ENCODE data around the gene SENP6. TPM values are rescaled to one million over a fixed set of nuclear protein-coding genes. Genes with fewer than 3 reads are reported as not detected.
"Not testable (repeated sequence)": the region's sequence is repeated elsewhere in the genome, so short reads cannot be mapped to it uniquely, and the experiment has no call there.

The SENP6 gene
- total RNA-seq, 2 donors from 2014 or later, result 54.6 to 59.8 TPM

GRCh38 chr6:75643173-75643572 is 41.5 kb downstream of the SENP6 start:
- no peak for DNase-seq (ENCODE audit: low spot score)
- no peak for TF ChIP-seq CTCF (IDR thresholded peaks at IDR 0.05)
- no peaks in the 10 kb centered on the region for H3K4me1 ChIP-seq
- H3K36me3 ChIP-seq, result peaks cover 10% of the 10 kb centered on the region
- H3K27me3 ChIP-seq, result no peaks in the 10 kb centered on the region
- no peaks in the 10 kb centered on the region for H3K9me3 ChIP-seq
- H3K4me3 ChIP-seq, result no peak overlapping the region
- H3K27ac ChIP-seq, result no peak overlapping the region

- H3K36me3 ChIP-seq, result peaks cover 38% of the 10 kb centered on the region
- no peak for DNase-seq (ENCODE audit: low spot score)
- no peak overlapping the region for H3K4me3 ChIP-seq
- H3K9me3 ChIP-seq, result no peaks in the 10 kb centered on the region
- no peak overlapping the region for H3K27ac ChIP-seq
- H3K4me1 ChIP-seq, result no peaks in the 10 kb centered on the region
- no peaks in the 10 kb centered on the region for H3K27me3 ChIP-seq
- TF ChIP-seq CTCF (IDR thresholded peaks at IDR 0.05), result no peak
Observed at GRCh38 chr6:75656479-75656878, 54.8 kb downstream of the SENP6 start.

- Histone ChIP-seq H3K9me3 (no peaks in the 10 kb centered on the region), H3K4me3 (no peak overlapping the region), H3K27me3 (no peaks in the 10 kb centered on the region), H3K36me3 (peaks cover 35% of the 10 kb centered on the region), H3K27ac (no peak overlapping the region), H3K4me1 (no peaks in the 10 kb centered on the region)
- no peak for DNase-seq (ENCODE audit: low spot score)
- TF ChIP-seq CTCF (IDR thresholded peaks at IDR 0.05), result no peak
Observed at GRCh38 chr6:75657327-75657726, 55.6 kb downstream of the SENP6 start.

- Histone ChIP-seq H3K27me3 (no peaks in the 10 kb centered on the region), H3K9me3 (no peaks in the 10 kb centered on the region), H3K27ac (no peak overlapping the region), H3K4me3 (no peak overlapping the region), H3K4me1 (no peaks in the 10 kb centered on the region), H3K36me3 (peaks cover 51% of the 10 kb centered on the region)
- DNase-seq (ENCODE audit: low spot score), result no peak
- no peak for TF ChIP-seq CTCF (IDR thresholded peaks at IDR 0.05)
Observed at GRCh38 chr6:75666592-75666991, 64.9 kb downstream of the SENP6 start.

GRCh38 chr6:75673884-75674283 is 72.2 kb downstream of the SENP6 start:
- no peaks in the 10 kb centered on the region for H3K4me1 ChIP-seq
- TF ChIP-seq CTCF (IDR thresholded peaks at IDR 0.05), result no peak
- no peaks in the 10 kb centered on the region for H3K27me3 ChIP-seq
- no peak overlapping the region for H3K27ac ChIP-seq
- H3K4me3 ChIP-seq, result no peak overlapping the region
- no peaks in the 10 kb centered on the region for H3K9me3 ChIP-seq
- peaks cover 52% of the 10 kb centered on the region for H3K36me3 ChIP-seq
- no peak for DNase-seq (ENCODE audit: low spot score)

GRCh38 chr6:75676377-75676776 is 74.7 kb downstream of the SENP6 start:
- no peak for DNase-seq (ENCODE audit: low spot score)
- peaks cover 64% of the 10 kb centered on the region for H3K36me3 ChIP-seq
- no peak overlapping the region for H3K27ac ChIP-seq
- H3K27me3 ChIP-seq, result no peaks in the 10 kb centered on the region
- H3K4me1 ChIP-seq, result no peaks in the 10 kb centered on the region
- H3K4me3 ChIP-seq, result no peak overlapping the region
- no peak for TF ChIP-seq CTCF (IDR thresholded peaks at IDR 0.05)
- no peaks in the 10 kb centered on the region for H3K9me3 ChIP-seq

GRCh38 chr6:75682548-75682947 is 80.9 kb downstream of the SENP6 start:
- H3K27ac ChIP-seq; H3K4me1 ChIP-seq; H3K27me3 ChIP-seq; H3K4me3 ChIP-seq; DNase-seq (ENCODE audit: low spot score); H3K9me3 ChIP-seq: not testable (repeated sequence)
- H3K36me3 ChIP-seq, result peaks cover 58% of the 10 kb centered on the region

GRCh38 chr6:75683005-75683404 is 81.3 kb downstream of the SENP6 start:
- not testable (repeated sequence) for H3K27me3 ChIP-seq; H3K4me1 ChIP-seq; H3K27ac ChIP-seq; H3K4me3 ChIP-seq; H3K9me3 ChIP-seq; DNase-seq (ENCODE audit: low spot score)
- H3K36me3 ChIP-seq, result peaks cover 58% of the 10 kb centered on the region

- not testable (repeated sequence) for DNase-seq (ENCODE audit: low spot score); H3K9me3 ChIP-seq; H3K4me1 ChIP-seq; H3K4me3 ChIP-seq; H3K27me3 ChIP-seq; H3K27ac ChIP-seq
- peaks cover 37% of the 10 kb centered on the region for H3K36me3 ChIP-seq
Observed at GRCh38 chr6:75687535-75687934, 85.9 kb downstream of the SENP6 start.

All from right atrium auricular region (tissue), 2 donors.